CD4-positive, alpha-beta T cell treated with Interleukin-17A for 1 hour (primary cell): Measurements from ENCODE around the gene PRR35.

Experiments
- DNase-seq: peaks from one replicate; pipeline ENCODE4 v3.0.0-alpha.2; 2020

Gene PRR35

DNA sequence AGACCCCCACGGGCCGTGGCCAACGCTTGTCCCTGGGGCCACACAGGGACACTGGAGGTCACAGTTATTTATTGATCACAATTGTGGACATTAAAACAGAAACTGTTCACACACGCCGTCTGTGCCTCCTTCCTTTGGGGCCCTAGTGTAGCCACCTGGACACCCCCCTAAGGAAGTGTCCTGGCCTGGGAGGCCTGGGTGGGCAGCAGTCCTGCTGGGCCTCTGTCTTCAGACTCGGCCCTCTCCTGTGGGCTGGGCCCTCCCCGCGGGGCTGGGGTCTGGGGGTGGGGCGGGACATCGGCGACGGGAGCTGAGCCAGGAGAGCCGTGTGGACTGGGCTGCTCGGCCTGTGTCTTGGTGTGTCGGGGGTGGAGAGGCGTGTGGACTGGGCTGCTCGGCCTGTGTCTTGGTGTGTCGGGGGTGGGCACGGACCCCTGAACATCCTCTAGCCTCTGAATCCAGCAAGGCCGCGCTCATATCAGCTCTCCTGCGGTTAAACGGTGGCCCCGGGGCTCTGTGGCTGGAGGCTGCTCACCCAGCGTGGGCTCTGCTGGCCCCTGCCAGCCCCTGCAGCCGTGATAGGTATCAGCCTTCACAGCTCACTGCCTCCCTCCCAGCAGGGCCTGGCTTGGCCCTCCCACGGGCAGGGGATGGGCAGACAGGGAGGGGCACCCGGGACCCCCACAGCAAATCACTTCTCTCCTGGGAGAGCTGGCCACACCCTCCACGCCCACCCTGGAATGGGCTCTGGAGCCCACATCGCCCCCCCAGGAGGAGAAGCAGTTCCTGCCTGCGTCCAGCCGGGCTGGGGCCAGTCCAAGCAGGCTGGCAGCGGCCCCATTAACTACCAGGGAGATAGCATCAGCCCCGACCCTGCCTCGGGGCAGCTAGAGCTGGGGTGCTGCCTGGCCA lies 5.5 kb downstream of the PRR35 start:
- no peak for DNase-seq

DNA sequence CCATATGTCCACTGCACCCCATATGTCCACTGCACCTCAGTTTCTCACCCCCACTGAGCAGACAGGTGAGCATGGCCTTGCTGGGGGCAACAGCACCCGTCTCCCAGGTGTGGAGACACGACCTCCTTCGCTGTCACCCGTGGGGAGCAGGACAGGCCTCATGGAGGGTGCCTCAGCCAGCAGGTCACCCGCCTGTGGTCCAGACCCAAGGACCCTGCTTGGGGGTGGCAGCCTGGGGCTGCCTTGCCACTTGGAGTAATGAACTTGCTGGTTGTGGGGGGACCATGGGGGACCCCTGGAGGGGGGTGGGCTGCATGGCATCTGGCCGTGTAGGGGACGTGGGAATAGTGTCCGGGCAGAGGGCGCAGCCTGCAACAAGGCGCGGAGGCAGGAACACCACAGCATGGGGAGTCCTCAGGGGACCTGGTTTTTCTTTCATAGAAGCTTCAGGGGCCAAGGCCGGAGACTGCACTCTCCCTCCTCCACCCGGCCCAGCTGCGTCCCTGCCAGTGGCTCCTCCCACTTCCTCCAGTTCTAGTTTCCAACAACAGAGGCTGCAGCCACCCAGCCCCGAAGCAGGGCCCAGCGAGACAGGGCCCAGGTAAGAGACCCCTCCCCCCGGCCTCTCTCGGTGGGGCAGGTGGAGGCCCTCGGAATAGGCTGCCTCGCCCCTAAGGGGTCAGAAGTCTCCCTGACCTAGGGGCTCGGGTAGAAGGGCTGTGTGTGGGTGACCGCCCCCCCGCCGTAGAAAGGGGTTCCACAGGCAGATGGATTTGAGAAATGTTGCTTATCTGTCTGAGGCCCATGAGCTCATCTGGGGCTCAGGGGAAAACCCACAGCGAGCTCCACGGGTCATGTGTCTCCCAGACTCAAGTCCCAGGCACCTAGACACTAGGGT lies 6.5 kb downstream of the PRR35 start, which contains the start of gene NHLRC4:
Gene NHLRC4 (plus strand): TSS at position 531 of the 898 bp plus-strand sequence. CDS start 1,043 bp downstream, outside the sequence.
- peak; percentile 59 for DNase-seq

DNA sequence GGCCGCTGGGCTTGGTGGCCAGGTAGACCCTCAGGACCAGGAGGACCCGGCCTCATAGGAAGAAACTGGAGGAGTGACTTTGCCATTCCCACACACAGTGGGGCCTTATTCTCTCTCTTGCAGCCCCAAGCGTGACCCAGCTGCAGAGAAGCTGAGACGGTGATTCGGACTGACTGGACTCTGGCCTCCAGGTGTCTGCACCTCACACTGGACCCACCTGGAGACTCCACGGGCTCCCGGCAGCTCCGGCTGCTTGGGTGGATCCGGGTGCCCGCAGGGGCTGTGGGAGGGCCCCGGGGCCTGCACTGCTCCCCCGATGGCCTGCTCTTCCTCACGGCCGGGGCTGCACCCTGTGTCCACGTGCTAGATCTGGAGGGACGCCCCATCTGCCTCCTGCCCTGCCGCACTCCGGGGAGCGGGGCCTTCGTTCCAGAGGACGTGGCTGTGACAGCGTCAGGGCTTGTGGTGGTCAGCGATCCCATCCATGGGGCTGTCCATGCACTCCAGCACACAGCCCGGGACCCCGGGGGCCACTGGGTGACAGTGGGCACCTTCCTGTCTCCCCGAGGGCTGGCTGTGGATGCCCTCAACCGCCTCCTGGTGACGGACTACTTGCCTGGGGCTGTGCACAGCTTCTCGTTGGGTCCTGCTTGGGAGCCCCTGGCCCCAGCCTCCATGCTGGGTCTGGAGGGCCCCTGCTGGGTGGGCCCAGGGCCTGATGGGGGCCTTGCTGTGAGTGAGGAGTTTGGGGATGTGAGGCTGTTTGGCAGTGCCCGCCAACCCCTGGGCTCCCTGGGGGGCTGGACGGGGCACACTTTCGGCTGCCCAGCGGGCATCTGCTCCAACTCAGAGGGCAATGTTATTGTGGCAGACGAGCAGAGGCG lies 7.4 kb downstream of the PRR35 start:
- DNase-seq = no peak

DNA sequence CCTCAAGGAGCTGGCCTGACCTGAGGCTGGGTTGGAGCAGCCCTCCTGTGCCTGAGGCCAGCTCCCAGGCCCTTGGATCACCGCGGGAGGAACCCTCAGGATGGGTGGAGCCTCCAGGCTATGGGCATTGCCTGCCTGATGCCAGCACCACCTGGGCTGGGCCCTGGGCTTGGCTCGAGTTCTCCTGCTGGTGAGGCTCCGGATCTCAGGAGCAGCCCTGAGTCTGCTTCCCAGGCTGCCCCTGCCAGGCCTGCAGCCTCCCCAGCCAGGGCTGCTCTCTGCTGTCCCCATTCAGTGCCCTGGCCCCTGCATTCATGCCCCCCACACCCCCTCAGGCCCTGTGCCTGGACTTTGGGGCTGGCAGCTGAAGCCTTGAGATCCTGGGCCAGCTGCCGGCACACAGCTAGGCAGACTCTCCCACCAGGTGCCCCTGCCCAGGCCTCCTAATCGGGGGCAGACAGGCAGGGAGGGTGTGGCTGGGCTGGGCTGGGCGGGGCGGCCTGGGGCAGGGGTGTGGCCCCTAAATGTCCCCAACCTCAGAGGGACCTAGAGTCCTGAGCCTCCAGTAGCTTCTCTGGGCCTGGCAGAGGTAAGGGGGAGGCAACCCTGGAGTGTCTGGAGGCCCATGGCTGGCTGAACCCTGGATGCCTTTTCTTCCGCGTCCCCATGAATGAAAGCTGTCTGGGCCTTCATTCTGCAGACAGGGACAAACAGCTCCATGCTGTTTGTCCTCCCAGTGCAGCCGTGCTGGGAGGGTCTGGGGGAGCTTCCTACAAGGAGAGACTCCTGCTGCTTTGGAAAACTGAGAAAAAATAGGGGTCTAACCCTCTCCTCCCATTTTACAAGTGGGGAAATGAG lies 8.4 kb downstream of the PRR35 start:
- no peak for DNase-seq

DNA sequence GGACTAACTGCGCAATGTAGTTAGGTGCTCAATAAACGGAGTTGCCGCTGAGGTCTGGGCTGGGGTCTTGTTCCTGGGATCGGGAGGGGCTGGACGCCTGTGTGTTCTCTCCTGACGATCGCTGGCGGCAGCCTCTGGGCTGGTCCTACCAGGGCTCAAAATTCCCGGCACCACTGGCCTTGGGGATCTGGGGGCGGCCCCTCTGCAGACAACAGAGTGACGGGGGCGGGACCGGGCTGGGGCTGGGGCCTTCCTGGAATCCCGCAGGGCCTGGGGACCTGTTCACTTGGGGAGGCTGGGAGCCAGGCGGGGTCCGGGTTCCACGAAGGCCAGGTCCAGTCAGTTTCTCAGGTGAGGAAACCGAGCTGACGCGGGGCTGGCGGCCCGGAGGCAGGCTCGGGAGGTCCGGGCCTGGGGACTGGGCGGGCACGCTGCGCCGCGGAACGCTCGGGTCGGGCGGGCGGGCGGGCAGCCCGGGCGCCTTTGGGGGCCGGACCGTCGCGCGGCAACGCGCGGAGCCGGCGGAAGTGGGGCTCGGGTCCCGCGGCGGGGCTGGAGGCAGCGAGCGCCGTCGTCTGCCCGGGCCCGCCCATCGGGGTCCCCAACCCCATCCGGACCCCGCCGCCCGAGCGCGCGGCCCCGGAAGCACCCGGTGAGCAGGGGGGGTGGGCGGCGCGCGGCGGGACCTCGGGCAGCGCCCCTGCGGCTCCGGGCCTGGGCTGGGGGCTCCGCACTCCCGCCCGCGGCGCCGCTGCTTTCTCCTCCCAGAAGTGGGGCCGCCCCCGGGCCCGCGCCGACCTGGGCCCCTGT lies 9.5 kb downstream of the PRR35 start, which contains the start of gene PIGQ:
Gene PIGQ (plus strand): TSS at position 524 of the 810 bp plus-strand sequence. CDS start 4,107 bp downstream, outside the sequence.
- DNase-seq = peak; percentile 69

DNA sequence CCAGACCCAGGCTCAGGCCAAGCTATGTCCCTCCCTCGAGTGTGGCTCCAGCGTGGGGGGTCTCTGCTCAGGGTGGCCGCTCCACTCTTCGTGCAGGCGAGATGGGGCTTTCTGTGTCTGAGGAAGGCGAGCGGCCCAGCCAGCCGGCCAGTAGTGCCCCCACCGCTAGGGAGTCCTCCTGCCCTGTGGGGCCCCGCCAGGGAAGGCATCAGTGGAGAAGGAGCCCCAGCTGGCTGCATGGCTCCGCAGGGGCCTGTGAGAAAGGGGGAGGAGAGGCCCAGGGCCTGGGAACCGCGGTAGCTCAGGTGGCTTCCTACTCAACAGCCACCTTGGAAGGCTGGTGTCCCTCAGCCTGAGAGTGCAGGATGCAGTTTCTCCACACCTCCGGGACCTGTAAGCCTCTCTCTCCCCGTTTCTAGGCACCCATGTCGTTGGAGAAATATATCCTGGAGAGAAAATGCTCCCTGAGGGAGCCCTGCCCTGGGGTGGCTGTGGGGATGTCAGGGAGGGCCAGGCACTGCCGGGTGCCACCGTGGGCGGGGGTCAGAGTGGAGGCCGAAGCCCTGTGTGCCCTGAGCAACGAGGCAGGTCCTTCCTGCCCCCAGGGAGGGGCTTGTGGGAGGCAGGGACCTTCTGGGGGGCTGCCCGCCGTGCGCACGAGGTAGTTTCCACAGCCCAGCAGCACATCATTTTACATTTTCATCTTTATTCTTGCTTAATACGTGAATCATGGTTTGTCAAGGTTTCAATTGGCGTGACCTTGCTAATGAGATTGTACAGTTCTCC lies 12.9 kb downstream of the PRR35 start:
- no peak for DNase-seq

DNA sequence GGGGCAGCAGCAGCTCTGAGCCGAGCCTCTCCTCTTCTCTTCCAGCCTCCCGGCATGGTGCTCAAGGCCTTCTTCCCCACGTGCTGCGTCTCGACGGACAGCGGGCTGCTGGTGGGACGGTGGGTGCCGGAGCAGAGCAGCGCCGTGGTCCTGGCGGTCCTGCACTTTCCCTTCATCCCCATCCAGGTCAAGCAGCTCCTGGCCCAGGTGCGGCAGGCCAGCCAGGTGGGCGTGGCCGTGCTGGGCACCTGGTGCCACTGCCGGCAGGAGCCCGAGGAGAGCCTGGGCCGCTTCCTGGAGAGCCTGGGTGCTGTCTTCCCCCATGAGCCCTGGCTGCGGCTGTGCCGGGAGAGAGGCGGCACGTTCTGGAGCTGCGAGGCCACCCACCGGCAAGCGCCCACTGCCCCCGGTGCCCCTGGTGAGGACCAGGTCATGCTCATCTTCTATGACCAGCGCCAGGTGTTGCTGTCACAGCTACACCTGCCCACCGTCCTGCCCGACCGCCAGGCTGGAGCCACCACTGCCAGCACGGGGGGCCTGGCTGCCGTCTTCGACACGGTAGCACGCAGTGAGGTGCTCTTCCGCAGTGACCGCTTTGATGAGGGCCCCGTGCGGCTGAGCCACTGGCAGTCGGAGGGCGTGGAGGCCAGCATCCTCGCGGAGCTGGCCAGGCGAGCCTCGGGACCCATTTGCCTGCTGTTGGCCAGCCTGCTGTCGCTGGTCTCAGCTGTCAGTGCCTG lies 14.0 kb downstream of the PRR35 start:
- DNase-seq = no peak

DNA sequence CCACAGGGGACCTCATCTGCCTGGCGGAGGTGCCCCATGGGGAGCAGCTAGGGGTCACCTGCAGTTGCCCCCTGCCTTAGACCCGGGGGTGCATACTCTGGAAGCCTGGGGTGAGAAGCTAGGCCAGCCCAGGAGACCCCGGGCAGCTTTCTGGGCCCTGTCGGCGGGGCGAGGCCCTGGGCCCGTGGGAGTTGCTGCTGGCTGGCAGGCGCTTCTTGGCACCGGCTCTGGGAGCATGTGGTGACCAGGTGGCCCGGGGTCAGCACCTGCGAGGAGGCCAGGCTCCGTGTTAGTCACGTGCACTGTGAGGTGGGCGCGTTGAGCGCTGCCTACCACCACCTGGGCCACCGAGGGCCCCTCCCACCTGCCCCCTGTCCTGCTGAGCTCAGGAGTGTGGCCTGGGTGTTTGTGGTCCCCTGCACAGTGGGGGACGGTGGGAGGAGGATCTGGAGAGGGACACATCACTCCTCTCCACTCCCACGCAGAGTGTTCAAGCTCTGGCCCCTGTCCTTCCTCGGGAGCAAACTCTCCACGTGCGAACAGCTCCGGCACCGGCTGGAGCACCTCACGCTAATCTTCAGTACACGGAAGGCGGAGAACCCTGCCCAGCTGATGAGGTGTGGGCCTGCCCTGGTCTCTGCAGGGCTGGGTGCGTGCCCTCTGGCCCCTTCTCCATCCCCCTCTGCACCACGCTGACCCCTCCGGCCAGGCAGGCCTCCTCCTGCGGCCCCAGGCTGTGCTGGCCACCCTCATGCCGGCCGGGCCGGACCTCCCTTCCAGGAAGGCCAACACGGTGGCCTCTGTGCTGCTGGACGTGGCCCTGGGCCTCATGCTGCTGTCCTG lies 15.4 kb downstream of the PRR35 start:
- DNase-seq = no peak

DNA sequence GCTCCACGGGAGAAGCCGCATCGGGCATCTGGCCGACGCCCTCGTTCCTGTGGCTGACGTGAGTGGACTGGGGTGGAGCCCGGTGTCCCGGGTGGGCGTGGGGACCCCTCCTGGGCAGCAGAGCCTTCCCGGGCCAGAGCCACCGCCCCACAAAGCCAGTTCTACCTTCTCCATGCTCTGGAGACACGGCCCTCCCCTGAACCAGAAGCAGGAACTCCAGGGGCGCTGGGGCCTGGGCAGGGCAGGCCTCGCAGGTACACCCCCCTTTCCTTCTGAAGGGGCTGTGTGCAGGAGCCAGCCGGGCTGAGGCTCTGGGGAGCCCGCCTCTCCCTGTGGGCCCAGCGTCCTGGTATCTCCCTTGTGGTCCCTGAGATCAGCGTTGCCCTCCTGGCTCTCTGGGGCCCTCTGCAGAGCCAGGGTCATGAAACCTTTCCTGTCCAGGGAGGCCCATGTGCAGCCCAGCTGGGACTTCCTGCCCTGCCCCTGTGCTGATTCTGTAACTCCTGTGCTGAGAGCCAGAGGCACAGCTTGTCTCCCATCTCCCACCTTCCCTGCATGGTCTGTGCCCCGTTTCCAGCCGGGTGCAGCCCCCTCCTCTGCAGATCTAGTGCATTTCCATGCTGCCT lies 16.1 kb downstream of the PRR35 start:
- no peak for DNase-seq

DNA sequence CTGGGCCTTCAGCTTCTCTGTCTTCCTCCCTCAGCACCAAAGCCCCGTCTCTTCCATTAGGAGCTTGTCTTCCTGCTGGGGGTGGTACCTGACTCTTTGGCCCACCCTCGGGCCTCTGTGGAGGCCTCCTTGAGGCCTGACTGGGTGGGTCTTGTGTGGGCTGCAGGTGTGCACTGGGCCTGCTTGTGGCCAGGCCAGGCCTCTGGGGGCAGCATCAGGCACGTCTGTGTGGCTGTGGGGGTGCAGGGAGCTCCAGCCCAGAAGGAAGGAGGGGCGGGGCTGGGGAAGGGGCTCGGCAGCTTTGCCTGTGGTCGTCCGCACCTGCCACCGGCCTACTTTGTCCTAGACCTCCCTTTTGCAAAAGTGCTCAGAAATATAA lies 16.6 kb downstream of the PRR35 start:
- DNase-seq = no peak

DNA sequence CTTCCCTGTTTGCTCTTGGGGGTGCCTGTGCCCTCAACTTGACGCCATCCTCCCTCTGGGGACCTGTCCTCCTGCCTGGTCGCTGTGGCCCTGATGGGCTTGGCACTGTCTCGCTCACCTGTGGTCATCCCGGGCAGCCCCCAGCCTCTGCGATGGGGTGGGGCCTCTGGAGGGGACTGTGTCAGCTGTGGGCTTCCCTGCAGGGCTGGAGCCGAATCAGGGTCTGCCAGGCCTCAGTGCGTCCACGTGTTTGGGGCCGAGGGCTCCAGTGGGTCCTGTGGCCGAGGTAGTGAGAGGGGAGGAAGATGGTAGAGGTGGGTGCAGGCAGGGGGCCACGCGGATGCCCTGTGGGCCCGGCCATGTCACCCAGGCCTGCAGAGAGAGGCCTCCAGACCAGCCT lies 17.6 kb downstream of the PRR35 start:
- no peak for DNase-seq

DNA sequence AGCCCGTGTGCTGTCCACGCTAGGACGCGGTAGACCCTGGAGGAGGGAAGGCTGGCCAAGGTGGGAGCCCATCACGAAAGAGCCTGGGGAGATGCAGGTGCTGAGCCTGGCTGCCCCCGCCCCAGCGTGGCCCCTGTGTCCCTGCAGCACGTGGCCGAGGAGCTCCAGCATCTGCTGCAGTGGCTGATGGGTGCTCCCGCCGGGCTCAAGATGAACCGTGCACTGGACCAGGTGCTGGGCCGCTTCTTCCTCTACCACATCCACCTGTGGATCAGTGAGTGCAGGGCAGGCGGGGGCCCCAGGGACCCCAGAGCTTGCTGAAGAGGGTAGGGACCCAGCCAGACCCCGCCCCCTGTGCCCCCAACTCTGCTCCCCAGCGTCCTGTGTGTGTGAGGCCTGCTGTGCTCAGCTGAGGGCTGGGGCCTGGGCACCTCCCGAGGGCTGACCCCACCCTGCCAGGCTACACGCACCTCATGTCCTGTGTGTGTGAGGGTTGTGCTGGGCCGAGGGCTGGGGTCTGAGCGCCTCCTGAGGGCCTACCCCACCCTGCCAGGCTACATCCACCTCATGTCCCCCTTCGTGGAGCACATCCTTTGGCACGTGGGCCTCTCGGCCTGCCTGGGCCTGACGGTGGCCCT lies 18.2 kb downstream of the PRR35 start:
- DNase-seq = no peak

DNA sequence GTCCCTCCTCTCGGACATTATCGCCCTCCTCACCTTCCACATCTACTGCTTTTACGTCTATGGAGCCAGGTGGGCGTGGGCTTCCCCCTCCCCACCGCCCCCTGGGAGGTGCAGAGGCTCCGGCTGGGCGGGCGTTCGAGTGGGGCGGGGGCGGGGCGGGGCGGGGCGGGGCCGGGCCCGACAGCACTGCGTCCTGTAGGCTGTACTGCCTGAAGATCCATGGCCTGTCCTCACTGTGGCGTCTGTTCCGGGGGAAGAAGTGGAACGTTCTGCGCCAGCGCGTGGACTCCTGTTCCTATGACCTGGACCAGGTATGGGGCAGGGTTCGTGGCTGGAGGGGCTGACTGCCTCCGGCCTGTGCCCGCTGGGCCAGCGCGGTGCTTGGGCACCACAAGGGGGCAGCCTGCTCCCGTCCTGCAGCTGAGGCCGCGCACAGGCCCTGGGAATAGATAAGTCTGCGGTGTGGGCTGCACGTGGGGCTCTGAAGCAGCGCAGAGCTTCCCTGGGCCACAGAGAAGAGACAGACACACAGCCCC lies 18.7 kb downstream of the PRR35 start:
- peak; percentile 73 for DNase-seq

DNA sequence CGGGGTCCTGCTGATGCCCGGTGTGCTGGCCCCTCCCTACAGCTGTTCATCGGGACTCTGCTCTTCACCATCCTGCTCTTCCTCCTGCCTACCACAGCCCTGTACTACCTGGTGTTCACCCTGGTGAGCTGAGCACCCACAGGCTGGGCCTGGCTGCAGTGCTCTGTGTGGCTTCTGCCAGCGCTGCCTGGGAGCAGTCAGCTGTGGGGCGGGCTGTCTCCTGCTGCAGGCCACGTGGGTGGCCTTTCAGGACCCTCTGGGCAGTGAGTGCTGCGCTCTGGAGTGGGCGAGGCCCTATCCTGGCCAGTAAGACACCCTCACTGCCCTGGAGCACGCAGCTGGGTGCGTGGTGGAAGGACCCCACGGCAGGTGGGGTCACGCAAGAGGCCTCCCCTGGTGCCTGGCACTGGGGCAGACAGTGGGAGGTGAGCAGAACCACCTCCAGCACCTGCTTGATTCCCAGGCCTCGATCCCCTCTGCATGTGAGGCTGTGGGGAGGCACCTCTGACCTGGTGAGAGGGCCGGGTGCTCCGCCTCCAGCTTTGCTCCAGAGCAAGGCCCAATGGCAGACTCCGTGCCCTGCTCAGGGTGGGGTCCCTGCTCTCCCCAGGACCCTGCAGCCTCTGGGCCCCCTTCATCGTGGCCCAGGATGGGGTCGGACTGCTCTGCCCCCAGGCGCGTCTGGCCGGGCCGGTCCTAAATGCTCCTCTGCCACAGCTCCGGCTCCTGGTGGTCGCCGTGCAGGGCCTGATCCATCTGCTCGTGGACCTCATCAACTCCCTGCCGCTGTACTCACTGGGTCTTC lies 20.1 kb downstream of the PRR35 start:
- DNase-seq = no peak

DNA sequence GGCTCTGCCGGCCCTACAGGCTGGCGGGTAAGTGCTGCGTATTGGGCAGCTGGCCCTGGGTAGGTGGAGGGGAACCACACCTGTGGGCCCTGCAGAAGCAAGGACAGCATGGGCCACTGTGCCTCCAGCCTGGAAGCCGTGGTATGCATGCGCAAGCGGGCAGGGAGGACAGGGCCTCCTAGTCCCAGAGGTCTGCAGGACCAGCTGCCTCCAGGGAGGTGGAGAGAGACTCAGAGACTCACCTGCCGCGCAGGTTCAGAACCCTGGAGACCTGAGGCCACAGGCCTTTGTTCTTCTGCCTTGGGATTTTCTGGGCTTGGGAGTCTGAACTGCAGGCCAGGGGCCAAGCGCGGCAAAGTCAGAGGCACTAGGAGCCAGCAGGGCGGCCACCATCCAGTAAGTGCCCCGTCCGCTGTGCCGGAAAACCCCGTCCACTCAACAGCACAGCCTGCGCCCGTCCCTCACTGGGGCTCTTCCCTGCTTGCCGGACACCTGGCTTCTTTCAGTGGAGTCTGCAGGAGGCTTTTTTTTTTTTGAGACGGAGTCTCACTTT lies 20.8 kb downstream of the PRR35 start:
- no peak for DNase-seq

DNA sequence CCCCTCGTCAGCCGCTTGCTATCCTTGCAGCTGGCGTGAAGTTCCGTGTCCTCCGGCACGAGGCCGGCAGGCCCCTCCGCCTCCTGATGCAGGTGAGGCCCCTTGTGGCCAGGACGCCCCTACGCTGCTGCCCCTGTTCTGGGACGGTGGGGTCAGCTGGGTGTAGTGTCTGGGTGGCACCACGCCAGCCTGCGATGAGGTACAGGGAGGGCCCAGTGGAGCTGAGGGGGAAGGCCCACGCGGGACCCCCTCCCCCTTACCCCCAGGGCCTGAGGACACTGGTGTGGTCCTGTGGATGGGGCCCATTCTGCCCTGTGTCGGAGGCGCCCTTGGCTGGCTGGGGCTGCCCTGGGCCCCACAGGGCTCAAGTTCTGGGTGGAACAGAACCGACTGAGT lies 22.0 kb downstream of the PRR35 start:
- DNase-seq = no peak
